HepG2 (cell line): Measurements from ENCODE around the gene SPTBN4. TPM values are rescaled to one million over a fixed set of nuclear protein-coding genes. Genes with fewer than 3 reads are reported as not detected.
A peak's percentile ranks its signal among the peaks of the same experiment; 100 is the strongest.

Experiments
- ATRX ChIP-seq: sonication (generic); formaldehyde crosslinking; IDR thresholded peaks from 2 replicates; pipeline ENCODE4 v1.4.0; 2020; ENCODE audit warnings: missing genetic modification reagents, borderline replicate concordance
- BATF2 ChIP-seq: sonication (generic); formaldehyde crosslinking; IDR thresholded peaks from 2 replicates; pipeline ENCODE4 v1.8.0; 2022; ENCODE audit warnings: mild to moderate bottlenecking, missing genetic modification reagents, moderate library complexity
- CHD4 ChIP-seq: fragments of 200-600 bp; sonication (generic); IDR thresholded peaks from 2 replicates; pipeline ENCODE4 v1.7.0; 2017; ENCODE audit warnings: mild to moderate bottlenecking, low read length, borderline replicate concordance
- FOXM1 ChIP-seq: sonication (generic); formaldehyde crosslinking; IDR thresholded peaks from 2 replicates; pipeline ENCODE4 v1.5.0; 2020; ENCODE audit warnings: missing genetic modification reagents
- HNF4A ChIP-seq: sonication (generic); formaldehyde crosslinking; IDR thresholded peaks from 2 replicates; pipeline ENCODE4 v1.4.0; 2020; ENCODE audit warnings: missing genetic modification reagents
- LRRFIP1 ChIP-seq: sonication (generic); formaldehyde crosslinking; conservative IDR thresholded peaks from 2 replicates; pipeline ENCODE4 v1.4.0; 2020; ENCODE audit warnings: missing genetic modification reagents
- NRL ChIP-seq: sonication (generic); formaldehyde crosslinking; IDR thresholded peaks from 2 replicates; pipeline ENCODE4 v1.5.0; 2020; ENCODE audit warnings: missing genetic modification reagents, mild to moderate bottlenecking, moderate library complexity, borderline replicate concordance
- PHF8 ChIP-seq: sonication (generic); formaldehyde crosslinking; IDR thresholded peaks from 2 replicates; pipeline ENCODE4 v1.5.0; 2020; ENCODE audit warnings: missing genetic modification reagents
- PRDM10 ChIP-seq: sonication (generic); formaldehyde crosslinking; IDR thresholded peaks from 2 replicates; pipeline ENCODE4 v1.4.0; 2020; ENCODE audit warnings: low read depth, missing genetic modification reagents
- REXO4 ChIP-seq: sonication (generic); formaldehyde crosslinking; IDR thresholded peaks from 2 replicates; pipeline ENCODE4 v1.8.0; 2022; ENCODE audit warnings: missing genetic modification reagents, mild to moderate bottlenecking, borderline replicate concordance
- TMF1 ChIP-seq: sonication (generic); formaldehyde crosslinking; IDR thresholded peaks from 2 replicates; pipeline ENCODE4 v1.8.1; 2022; ENCODE audit warnings: low read depth, missing genetic modification reagents
- XRCC5 ChIP-seq: fragments of 200-400 bp; formaldehyde crosslinking; optimal IDR thresholded peaks from 2 replicates; pipeline ENCODE3; 2017; ENCODE audit warnings: mild to moderate bottlenecking, low read length
- ZFP36 ChIP-seq: fragments of 150-350 bp; IDR thresholded peaks from 2 replicates; pipeline ENCODE4 v1.6.1; 2018; ENCODE audit warnings: borderline replicate concordance, low read length, low read depth; ENCODE audit not compliant: partially characterized antibody
- ZNF12 ChIP-seq: sonication (generic); formaldehyde crosslinking; IDR thresholded peaks from 2 replicates; pipeline ENCODE4 v1.5.0; 2020; ENCODE audit warnings: missing genetic modification reagents
- ZNF264 ChIP-seq: sonication (generic); formaldehyde crosslinking; IDR thresholded peaks from 2 replicates; pipeline ENCODE4 v1.4.0; 2020; ENCODE audit warnings: missing genetic modification reagents
- ZNF782 ChIP-seq: sonication (generic); formaldehyde crosslinking; IDR thresholded peaks from 2 replicates; pipeline ENCODE4 v1.4.0; 2020; ENCODE audit warnings: missing genetic modification reagents, mild to moderate bottlenecking, borderline replicate concordance
- polyA plus RNA-seq, 8 experiments: library from polyadenylated mRNA; depleted of rRNA in 3 of 8; stranded (reverse) in 7 of 8; unstranded in 1 of 8; fragments of >200 nt; fragmentation: Illumina TruSeq in 4 of 8; extraction: Trizol in 4 of 8; gene quantifications; 2 replicates each; pipeline versions ENCODE4 v1.2.1 to v1.2.3, GENCODE V29; 2011 to 2016; ENCODE audit warnings: low read depth in 4 of 8, missing spikeins in 1 of 8, mixed read lengths in 1 of 8; ENCODE audit not compliant: insufficient read depth in 1 of 8
- total RNA-seq, 5 experiments: library from RNA; depleted of rRNA; stranded (reverse); fragments of >200 nt; fragmentation: Illumina TruSeq; extraction: Trizol; gene quantifications; 2 replicates each; pipeline ENCODE4 v1.2.3, GENCODE V29; 2016; ENCODE audit warnings: low read depth in 1 of 5
- TF ChIP-seq, protein P1 (sequence below): sonication (generic); formaldehyde crosslinking; IDR thresholded peaks from 2 replicates; pipeline ENCODE4 v1.5.1; 2020; ENCODE audit warnings: missing genetic modification reagents, mild to moderate bottlenecking, borderline replicate concordance
- TF ChIP-seq, protein P2 (sequence below): sonication (generic); formaldehyde crosslinking; IDR thresholded peaks from 2 replicates; pipeline ENCODE4 v1.8.0; 2022; ENCODE audit warnings: mild to moderate bottlenecking, missing genetic modification reagents; ENCODE audit not compliant: insufficient replicate concordance
- TF ChIP-seq, protein P3 (sequence below): IDR thresholded peaks from 2 replicates; pipeline ENCODE4 v1.6.1; 2016; ENCODE audit warnings: low read depth, borderline replicate concordance

The SPTBN4 gene
- total and polyA plus RNA-seq, 2 of the 13 experiments (the other 11 are each of a cell fraction or from before 2014, with no cell fraction given), result 0.11 TPM

DNA sequence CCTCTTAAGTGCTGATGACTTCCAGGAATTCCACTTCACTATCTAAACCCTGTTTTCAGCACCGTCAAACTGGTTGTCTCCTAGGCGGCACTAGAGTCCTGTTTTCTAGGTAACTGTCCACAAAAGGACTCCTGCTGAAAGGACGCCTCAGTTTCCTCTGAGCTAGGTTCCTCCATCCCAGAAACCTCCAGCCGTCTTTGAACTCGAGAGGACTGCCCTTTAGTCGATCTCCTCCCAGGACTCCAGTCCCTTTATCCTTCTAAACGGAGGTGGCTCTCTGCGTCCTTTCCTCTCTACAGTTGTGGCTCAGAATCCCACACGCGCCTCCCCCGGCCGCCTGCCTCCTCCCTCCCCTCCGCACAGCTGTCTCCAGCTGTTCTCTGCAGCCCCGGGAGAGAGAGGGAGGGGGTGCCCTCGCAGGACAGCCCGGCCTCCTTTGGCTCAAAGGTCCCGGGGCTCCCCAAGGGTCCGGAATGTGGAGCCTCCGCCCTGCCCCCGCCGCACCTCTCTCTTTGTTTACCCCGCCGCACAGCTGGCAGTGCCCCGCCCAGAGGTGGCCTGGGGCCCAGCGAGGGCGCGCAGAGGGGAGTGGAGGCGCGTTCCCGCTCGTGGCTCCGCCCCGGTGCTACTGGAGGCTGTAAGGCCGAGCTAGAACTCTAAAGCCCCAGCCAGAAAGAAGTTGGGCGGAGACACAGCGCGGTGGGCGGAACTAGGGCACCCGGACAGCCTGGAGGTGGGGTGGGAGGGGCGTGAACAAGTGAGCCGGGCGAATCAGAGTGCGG is 136.8 kb downstream of the SPTBN4 start (continued):
- TF ChIP-seq PRDM10 (peak; percentile 55; the same call in 1 of the 2 replicates), ZNF264 (CRISPR knock-in tag) (0 out of 2 replicates have a peak, but pooled peaks have one; percentile 60), ZNF12 (CRISPR knock-in tag) (no peak), LRRFIP1 (CRISPR knock-in tag) (no peak), REXO4 (CRISPR knock-in tag) (no peak; the same call in 1 of the 2 replicates), HNF4A (CRISPR knock-in tag) (peak; percentile 97), ZNF782 (CRISPR knock-in tag) (no peak), CHD4 (0 out of 2 replicates have a peak, but pooled peaks have one; percentile 28), BATF2 (CRISPR knock-in tag) (no peak), ZFP36 (no peak), XRCC5 (peak; percentile 85), ATRX (CRISPR knock-in tag) (no peak), TMF1 (CRISPR knock-in tag) (no peak), NRL (CRISPR knock-in tag) (peak; percentile 72; the same call in 1 of the 2 replicates), PHF8 (CRISPR knock-in tag) (peak; percentile 56), FOXM1 (CRISPR knock-in tag) (no peak)
- TF ChIP-seq, protein P1, sequence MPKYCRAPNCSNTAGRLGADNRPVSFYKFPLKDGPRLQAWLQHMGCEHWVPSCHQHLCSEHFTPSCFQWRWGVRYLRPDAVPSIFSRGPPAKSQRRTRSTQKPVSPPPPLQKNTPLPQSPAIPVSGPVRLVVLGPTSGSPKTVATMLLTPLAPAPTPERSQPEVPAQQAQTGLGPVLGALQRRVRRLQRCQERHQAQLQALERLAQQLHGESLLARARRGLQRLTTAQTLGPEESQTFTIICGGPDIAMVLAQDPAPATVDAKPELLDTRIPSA (CRISPR knock-in tag), result no peak; the same call in 1 of the 2 replicates
- TF ChIP-seq, protein P2, sequence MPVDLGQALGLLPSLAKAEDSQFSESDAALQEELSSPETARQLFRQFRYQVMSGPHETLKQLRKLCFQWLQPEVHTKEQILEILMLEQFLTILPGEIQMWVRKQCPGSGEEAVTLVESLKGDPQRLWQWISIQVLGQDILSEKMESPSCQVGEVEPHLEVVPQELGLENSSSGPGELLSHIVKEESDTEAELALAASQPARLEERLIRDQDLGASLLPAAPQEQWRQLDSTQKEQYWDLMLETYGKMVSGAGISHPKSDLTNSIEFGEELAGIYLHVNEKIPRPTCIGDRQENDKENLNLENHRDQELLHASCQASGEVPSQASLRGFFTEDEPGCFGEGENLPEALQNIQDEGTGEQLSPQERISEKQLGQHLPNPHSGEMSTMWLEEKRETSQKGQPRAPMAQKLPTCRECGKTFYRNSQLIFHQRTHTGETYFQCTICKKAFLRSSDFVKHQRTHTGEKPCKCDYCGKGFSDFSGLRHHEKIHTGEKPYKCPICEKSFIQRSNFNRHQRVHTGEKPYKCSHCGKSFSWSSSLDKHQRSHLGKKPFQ (CRISPR knock-in tag), result no peak
- TF ChIP-seq, protein P3, sequence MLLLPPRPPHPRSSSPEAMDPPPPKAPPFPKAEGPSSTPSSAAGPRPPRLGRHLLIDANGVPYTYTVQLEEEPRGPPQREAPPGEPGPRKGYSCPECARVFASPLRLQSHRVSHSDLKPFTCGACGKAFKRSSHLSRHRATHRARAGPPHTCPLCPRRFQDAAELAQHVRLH (CRISPR knock-in tag), result peak; percentile 88
